ENCODE data around the gene SCYL2. TPM values are rescaled to one million over a fixed set of nuclear protein-coding genes. Genes with fewer than 3 reads are reported as not detected.

SCYL2 gene
- total and polyA plus RNA-seq, 4 donors, result 10.0 to 32.5 (median 18.9) TPM

GRCh38 chr12:100384559-100384935 is 117.6 kb downstream of the SCYL2 start:
- Histone ChIP-seq H3K9ac (ENCODE audit: low read depth in 1 of 2, low read length in 2 of 2) (no peak overlapping the region), H3K27me3 (ENCODE audit: control insufficient read depth in 4 of 4, insufficient read depth in 4 of 4, low read length in 3 of 4) (no peaks in the 10 kb centered on the region), H3K27ac (ENCODE audit: low read depth in 1 of 2, low read length in 2 of 2) (no peak overlapping the region), H3K4me3 (ENCODE audit: low read depth in 1 of 3, low read length in 3 of 3) (no peak overlapping the region), H3K36me3 (ENCODE audit: control insufficient read depth in 4 of 4, insufficient read depth in 3 of 4, low read depth in 1 of 4, low read length in 3 of 4) (no peaks in the 10 kb centered on the region), H3K4me1 (ENCODE audit: control insufficient read depth in 4 of 4, insufficient read depth in 4 of 4, low read length in 3 of 4) (no peaks in the 10 kb centered on the region), H3K9me3 (ENCODE audit: control insufficient read depth in 4 of 4, low read length in 3 of 4) (no peaks in the 10 kb centered on the region)
- DNase-seq (ENCODE audit: low spot score), result no peak
- TF ChIP-seq GABPA (IDR thresholded peaks at IDR 0.05 in 1 of 2, conservative IDR thresholded peaks at IDR 0.05 in 1 of 2), result no peak
- TF ChIP-seq RXRA (IDR thresholded peaks at IDR 0.05), result no peak
- TF ChIP-seq SP1 (IDR thresholded peaks at IDR 0.05), result no peak
- TF ChIP-seq RAD21 (IDR thresholded peaks at IDR 0.05), result no peak
- no peak for TF ChIP-seq FOXA2 (IDR thresholded peaks at IDR 0.05)
- TF ChIP-seq HNF4A (conservative IDR thresholded peaks at IDR 0.05), result no peak
- TF ChIP-seq FOXA1 (IDR thresholded peaks at IDR 0.05), result no peak
- no peak for TF ChIP-seq JUND (IDR thresholded peaks at IDR 0.05)
- TF ChIP-seq MAX (IDR thresholded peaks at IDR 0.05), result no peak
- no peak for TF ChIP-seq NR2F2 (IDR thresholded peaks at IDR 0.05)
- TF ChIP-seq YY1 (IDR thresholded peaks at IDR 0.05), result no peak
- TF ChIP-seq, protein P1, sequence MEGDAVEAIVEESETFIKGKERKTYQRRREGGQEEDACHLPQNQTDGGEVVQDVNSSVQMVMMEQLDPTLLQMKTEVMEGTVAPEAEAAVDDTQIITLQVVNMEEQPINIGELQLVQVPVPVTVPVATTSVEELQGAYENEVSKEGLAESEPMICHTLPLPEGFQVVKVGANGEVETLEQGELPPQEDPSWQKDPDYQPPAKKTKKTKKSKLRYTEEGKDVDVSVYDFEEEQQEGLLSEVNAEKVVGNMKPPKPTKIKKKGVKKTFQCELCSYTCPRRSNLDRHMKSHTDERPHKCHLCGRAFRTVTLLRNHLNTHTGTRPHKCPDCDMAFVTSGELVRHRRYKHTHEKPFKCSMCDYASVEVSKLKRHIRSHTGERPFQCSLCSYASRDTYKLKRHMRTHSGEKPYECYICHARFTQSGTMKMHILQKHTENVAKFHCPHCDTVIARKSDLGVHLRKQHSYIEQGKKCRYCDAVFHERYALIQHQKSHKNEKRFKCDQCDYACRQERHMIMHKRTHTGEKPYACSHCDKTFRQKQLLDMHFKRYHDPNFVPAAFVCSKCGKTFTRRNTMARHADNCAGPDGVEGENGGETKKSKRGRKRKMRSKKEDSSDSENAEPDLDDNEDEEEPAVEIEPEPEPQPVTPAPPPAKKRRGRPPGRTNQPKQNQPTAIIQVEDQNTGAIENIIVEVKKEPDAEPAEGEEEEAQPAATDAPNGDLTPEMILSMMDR (IDR thresholded peaks at IDR 0.05; ENCODE audit: low read depth, low read length, missing input control), result no peak
- no peak for TF ChIP-seq ATF3 (IDR thresholded peaks at IDR 0.05)
- TF ChIP-seq ZBTB33 (IDR thresholded peaks at IDR 0.05), result no peak
- WGBS, result 89% methylated on average over 5 of the region's 5 CpGs

- TF ChIP-seq RAD21 (IDR thresholded peaks at IDR 0.05) (no peak), RXRA (IDR thresholded peaks at IDR 0.05) (no peak), SP1 (IDR thresholded peaks at IDR 0.05) (no peak), HNF4A (conservative IDR thresholded peaks at IDR 0.05) (no peak), MAX (IDR thresholded peaks at IDR 0.05) (no peak), HNF4G (IDR thresholded peaks at IDR 0.05) (no peak), GABPA (IDR thresholded peaks at IDR 0.05 in 1 of 2, conservative IDR thresholded peaks at IDR 0.05 in 1 of 2) (no peak), JUND (IDR thresholded peaks at IDR 0.05) (no peak), TAF1 (conservative IDR thresholded peaks at IDR 0.05) (no peak), NR2F2 (IDR thresholded peaks at IDR 0.05) (no peak), EGR1 (IDR thresholded peaks at IDR 0.05; ENCODE audit: low read depth in 2 of 2) (no peak), FOXA2 (IDR thresholded peaks at IDR 0.05) (no peak), ATF3 (IDR thresholded peaks at IDR 0.05) (no peak), YY1 (IDR thresholded peaks at IDR 0.05) (no peak)
- TF ChIP-seq, protein P1 (IDR thresholded peaks at IDR 0.05; ENCODE audit: low read depth, low read length, missing input control), result no peak
- TF ChIP-seq, protein P2, sequence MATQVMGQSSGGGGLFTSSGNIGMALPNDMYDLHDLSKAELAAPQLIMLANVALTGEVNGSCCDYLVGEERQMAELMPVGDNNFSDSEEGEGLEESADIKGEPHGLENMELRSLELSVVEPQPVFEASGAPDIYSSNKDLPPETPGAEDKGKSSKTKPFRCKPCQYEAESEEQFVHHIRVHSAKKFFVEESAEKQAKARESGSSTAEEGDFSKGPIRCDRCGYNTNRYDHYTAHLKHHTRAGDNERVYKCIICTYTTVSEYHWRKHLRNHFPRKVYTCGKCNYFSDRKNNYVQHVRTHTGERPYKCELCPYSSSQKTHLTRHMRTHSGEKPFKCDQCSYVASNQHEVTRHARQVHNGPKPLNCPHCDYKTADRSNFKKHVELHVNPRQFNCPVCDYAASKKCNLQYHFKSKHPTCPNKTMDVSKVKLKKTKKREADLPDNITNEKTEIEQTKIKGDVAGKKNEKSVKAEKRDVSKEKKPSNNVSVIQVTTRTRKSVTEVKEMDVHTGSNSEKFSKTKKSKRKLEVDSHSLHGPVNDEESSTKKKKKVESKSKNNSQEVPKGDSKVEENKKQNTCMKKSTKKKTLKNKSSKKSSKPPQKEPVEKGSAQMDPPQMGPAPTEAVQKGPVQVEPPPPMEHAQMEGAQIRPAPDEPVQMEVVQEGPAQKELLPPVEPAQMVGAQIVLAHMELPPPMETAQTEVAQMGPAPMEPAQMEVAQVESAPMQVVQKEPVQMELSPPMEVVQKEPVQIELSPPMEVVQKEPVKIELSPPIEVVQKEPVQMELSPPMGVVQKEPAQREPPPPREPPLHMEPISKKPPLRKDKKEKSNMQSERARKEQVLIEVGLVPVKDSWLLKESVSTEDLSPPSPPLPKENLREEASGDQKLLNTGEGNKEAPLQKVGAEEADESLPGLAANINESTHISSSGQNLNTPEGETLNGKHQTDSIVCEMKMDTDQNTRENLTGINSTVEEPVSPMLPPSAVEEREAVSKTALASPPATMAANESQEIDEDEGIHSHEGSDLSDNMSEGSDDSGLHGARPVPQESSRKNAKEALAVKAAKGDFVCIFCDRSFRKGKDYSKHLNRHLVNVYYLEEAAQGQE (IDR thresholded peaks at IDR 0.05), result no peak
- no peak overlapping the region for H3K27ac ChIP-seq (ENCODE audit: low read depth in 1 of 2, low read length in 2 of 2)
- H3K4me1 ChIP-seq (ENCODE audit: control insufficient read depth in 4 of 4, insufficient read depth in 4 of 4, low read length in 3 of 4), result peaks cover 0 to 4% (median 2%) of the 10 kb centered on the region in 4 donors
- no peaks in the 10 kb centered on the region for H3K36me3 ChIP-seq (ENCODE audit: control insufficient read depth in 4 of 4, insufficient read depth in 3 of 4, low read depth in 1 of 4, low read length in 3 of 4)
- H3K9ac ChIP-seq (ENCODE audit: low read depth in 1 of 2, low read length in 2 of 2), result no peak overlapping the region
- WGBS, result 89% methylated on average over 5 of the region's 5 CpGs
- no peaks in the 10 kb centered on the region for H3K27me3 ChIP-seq (ENCODE audit: control insufficient read depth in 4 of 4, insufficient read depth in 4 of 4, low read length in 3 of 4)
- H3K9me3 ChIP-seq (ENCODE audit: control insufficient read depth in 4 of 4, low read length in 3 of 4), result no peaks in the 10 kb centered on the region
- H3K4me3 ChIP-seq (ENCODE audit: low read depth in 1 of 3, low read length in 3 of 3), result no peak overlapping the region
- DNase-seq (ENCODE audit: low spot score), result no peak
Observed at GRCh38 chr12:100388382-100388781, 121.4 kb downstream of the SCYL2 start.

All from liver (tissue), 9 donors.